SJCRH30 (cell line): ENCODE results near the gene TRAPPC14. TPM values are rescaled to one million over a fixed set of nuclear protein-coding genes. Genes with fewer than 3 reads are reported as not detected.

Source experiments
- DNase-seq, 2 experiments: peaks; one replicate each; pipeline ENCODE4 v3.0.0-alpha.2; 2015 to 2020
- H3K27ac ChIP-seq: fragments of 250-450 bp; sonication (Bioruptor Pico); 2 replicates; pipeline ENCODE4 v1.5.1; 2020; ENCODE audit warnings: mild to moderate bottlenecking, moderate library complexity
- H3K27me3 ChIP-seq: fragments of 250-450 bp; sonication (Bioruptor Pico); 2 replicates; pipeline ENCODE4 v1.5.1; 2020; ENCODE audit warnings: mild to moderate bottlenecking, moderate library complexity
- H3K36me3 ChIP-seq: fragments of 250-450 bp; sonication (Bioruptor Pico); 2 replicates; pipeline ENCODE4 v1.5.1; 2020; ENCODE audit warnings: mild to moderate bottlenecking, moderate library complexity
- H3K4me1 ChIP-seq: fragments of 250-450 bp; sonication (Bioruptor Pico); 2 replicates; pipeline ENCODE4 v1.5.1; 2020; ENCODE audit warnings: mild to moderate bottlenecking, moderate library complexity
- H3K4me3 ChIP-seq: fragments of 250-450 bp; sonication (Bioruptor Pico); 2 replicates; pipeline ENCODE4 v1.5.1; 2020; ENCODE audit warnings: mild to moderate bottlenecking, moderate library complexity
- H3K9me3 ChIP-seq: fragments of 250-450 bp; sonication (Bioruptor Pico); replicated peaks from 2 replicates; pipeline ENCODE4 v1.5.1; 2020; ENCODE audit warnings: mild to moderate bottlenecking, moderate library complexity
- total RNA-seq: library from RNA; depleted of rRNA; stranded (reverse); fragments of >200 nt; shearing (Covaris generic); gene quantifications from 2 replicates; pipeline ENCODE4 v1.2.3, GENCODE V29; 2014

TRAPPC14 gene
- total RNA-seq, 1 experiment from 2014 or later, result 15.4 TPM

DNA sequence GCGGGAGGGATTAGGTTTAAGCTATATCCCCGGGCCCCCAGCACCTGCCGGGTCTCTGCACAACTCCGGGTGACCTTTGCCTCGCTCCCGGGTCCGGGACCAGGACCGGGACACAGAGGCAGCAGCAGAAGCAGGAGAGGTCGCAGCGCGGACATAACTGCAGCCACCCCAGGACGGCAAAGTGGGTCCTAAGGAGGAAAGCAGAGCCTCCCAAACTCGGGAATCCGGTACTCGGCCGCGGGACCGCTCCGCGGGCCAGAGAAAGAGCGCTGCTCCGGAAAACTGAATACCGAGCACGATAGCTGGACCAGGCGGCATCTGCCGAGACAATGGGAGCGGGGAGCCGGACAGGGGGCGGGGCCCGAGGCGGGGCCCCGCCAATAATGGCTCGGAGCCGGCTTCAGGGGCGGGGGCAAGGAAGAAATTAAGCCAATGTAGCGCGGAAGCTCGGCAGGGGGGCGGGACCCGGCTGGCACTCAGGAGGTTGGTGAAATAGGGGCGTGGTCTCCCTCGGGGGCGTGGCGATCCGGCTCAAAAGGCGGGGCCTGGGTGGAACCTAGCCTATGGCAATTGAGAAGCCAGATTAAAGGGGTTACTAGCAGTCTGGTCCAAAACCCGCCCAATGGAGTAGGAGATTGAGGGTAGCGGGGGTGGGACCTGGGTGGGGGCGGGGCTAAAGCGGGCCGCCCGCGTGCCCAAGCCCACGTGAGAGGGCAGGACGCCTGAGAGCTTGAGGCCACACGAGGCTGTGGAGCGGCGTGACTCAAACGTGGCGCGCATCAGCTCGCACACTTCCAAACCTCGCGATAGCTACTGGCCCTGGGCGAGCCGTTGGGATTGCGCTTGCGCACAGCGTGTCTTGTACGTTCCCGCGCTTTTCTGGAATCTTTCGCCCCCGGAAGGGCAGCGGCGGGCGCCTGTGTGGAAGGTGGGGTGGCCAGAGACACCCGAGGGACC lies 18.8 kb upstream of the TRAPPC14 start, which contains the start of the genes GPC2 and STAG3:
Gene GPC2, minus strand, starts transcription at position 337 of the 957 bp plus-strand sequence. Its CDS starts 182 bp downstream, at position 155.
Gene STAG3, plus strand, starts transcription at position 874 of the 957 bp plus-strand sequence. CDS start 2,639 bp downstream, outside the sequence.
- H3K27ac ChIP-seq, result peak within 1 kb of the TSS; percentile 45

DNA sequence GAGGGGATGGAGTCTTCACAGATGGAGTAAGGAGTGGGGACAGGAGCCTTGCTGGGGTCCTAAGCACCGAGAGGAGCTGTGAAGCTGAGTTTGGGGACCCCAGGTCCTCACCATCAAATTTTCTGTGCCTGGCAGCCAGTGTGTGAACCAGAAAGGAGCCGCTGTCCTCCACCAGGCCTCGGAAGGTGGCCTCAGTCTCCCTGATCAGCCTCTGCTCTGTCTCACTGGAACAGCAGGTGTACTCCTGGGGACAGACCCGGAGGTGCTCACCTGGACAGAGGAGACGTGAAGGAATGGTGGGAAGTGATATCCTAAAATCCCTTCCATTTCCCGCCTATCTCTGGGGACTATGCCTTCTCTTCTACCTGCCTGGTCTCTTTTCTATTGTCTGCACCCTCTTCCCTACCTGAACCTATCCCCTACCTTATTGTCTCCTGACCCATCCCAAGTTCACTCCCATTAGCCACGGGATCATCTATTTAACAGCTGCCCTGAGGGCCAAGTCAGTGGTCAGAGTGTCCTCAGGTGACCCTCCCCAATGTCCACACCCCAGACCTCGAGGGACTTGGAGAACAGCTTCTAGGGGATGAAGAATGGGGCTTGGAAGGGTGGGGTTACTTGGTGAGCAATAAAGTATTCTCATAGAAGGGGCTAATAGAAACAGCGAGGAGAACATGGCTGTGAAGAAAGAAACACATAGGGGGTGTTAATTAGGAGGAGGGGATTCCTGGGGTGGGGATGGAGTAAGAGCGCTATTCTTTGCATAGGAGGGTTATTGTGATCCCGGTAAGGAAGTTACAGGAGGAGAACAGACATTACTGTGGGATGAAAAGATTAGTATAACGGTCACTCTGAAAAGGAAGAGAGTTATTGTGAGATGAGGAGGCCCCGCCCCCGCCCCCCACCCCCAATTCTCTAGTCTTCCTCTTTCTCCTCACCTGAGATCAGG lies 17.8 kb upstream of the TRAPPC14 start:
- peaks cover 8% of the 10 kb centered on the region for H3K36me3 ChIP-seq
- H3K27ac ChIP-seq, result peak overlapping the region; percentile 45
- H3K9me3 ChIP-seq, result no peaks in the 10 kb centered on the region
- H3K4me3 ChIP-seq, result peak overlapping the region; percentile 83
- no peaks in the 10 kb centered on the region for H3K27me3 ChIP-seq
- peak in 1 of 2 experiments; percentile 24 for DNase-seq
- H3K4me1 ChIP-seq, result 0 out of 2 replicates have a peak, but pooled peaks cover 3% of the 10 kb centered on the region

More for the DNA sequence above, 18.8 kb upstream of the TRAPPC14 start, which contains the start of the genes GPC2 and STAG3:
- no peaks in the 10 kb centered on the region for H3K27me3 ChIP-seq
- DNase-seq, result peak; percentile 99
- H3K4me1 ChIP-seq, result 0 out of 2 replicates have a peak, but pooled peaks cover 3% of the 10 kb centered on the region
- H3K36me3 ChIP-seq, result peaks cover 8% of the 10 kb centered on the region
- no peaks in the 10 kb centered on the region for H3K9me3 ChIP-seq
- H3K4me3 ChIP-seq, result peak within 1 kb of the TSS; percentile 83

DNA sequence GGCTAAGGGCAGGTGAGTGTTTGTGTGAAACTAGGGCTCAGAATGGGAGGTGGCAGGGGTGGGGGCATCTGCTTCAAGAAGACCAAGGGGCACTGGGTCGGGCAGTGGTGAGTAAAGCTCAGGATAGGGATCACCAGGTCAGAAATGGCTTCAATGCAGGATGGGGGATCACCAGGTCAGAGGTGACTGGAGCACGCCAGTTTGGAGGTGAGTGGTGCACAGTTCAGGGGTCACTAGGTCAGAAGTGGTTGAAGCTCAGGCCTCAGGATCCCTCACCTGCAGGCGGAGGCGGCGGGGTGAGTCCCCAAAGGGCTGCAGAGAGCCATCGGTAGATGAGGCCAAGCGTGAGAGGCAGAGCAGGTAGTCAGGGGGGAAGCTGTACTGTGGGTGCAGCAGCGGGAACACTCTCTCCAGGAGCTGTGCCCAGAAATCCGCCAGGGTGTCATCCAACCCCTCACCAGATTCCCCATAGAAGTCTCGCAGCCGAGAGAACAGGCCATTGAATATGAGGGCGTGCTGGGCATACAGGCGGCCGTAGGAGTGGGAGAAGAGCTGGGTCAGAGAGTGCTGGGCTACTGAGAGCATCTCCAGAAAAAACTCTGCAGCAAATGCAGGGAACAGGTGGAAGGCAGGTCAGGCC lies 16.9 kb upstream of the TRAPPC14 start:
- Histone ChIP-seq H3K4me3 (no peak overlapping the region), H3K27ac (no peak overlapping the region), H3K27me3 (no peaks in the 10 kb centered on the region), H3K4me1 (0 out of 2 replicates have a peak, but pooled peaks cover 3% of the 10 kb centered on the region), H3K36me3 (peaks cover 8% of the 10 kb centered on the region), H3K9me3 (no peaks in the 10 kb centered on the region)
- no peak for DNase-seq

DNA sequence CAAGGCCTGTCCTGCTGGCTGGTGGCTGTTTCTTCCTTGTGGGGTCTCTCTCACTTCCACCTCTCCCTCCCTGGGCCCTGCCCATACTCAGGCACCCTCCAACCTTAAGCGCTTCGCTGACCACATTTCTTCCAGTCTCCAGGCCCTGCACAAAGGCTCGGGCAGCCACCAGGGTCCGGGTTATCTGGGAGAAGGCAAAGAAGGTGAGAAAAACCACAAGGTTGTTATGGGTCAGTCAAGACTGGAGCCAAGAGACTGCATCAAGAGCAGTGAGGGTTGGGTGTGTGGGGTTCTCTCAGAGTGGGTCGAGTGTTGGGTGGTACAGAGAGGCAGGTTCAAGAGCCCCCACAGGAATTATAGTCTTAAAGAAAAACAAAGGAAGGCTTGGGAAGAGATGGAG lies 16.1 kb upstream of the TRAPPC14 start:
- DNase-seq, result no peak
- H3K4me3 ChIP-seq, result no peak overlapping the region
- no peaks in the 10 kb centered on the region for H3K9me3 ChIP-seq
- H3K27ac ChIP-seq, result no peak overlapping the region
- H3K4me1 ChIP-seq, result peaks cover 4% of the 10 kb centered on the region; the same call in 1 of the 2 replicates
- H3K27me3 ChIP-seq, result no peaks in the 10 kb centered on the region
- peaks cover 8% of the 10 kb centered on the region for H3K36me3 ChIP-seq

DNA sequence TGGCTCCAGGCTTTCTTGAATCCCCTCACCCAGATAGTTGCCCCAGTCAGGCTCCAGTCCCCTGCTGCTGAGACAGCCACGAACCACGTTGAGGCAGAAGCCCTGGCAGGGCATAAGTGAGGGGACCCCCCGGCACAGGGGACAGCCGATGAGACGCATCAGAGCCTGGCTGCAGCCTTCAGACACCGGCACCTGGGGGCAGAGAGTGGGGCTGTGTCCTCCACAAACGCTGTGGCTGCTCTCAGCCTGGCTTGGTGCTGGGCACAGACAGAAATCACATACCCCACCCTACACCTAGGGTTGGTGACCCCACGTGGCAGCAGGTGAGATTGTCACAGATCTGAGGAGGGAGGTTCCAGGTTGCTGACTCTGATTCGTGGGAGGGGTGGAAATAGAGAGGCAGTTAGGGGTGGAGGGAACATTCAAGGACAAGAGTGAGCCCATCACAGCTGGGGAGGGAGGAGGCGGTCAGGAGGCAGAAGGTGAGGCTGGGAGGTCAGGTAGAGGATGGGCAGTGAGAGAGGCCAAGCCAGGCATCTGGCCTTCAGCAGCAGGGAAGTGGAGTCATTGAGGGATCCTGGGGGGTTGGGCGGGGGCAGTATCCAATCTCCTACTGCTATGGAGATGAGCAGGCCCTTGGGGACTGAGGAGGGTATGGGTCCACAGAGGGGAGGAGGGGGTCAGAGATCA lies 15.4 kb upstream of the TRAPPC14 start:
- no peak for DNase-seq
- H3K9me3 ChIP-seq, result no peaks in the 10 kb centered on the region
- no peak overlapping the region for H3K27ac ChIP-seq
- H3K4me1 ChIP-seq, result peaks cover 8% of the 10 kb centered on the region; the same call in 1 of the 2 replicates
- no peak overlapping the region for H3K4me3 ChIP-seq
- peaks cover 8% of the 10 kb centered on the region for H3K36me3 ChIP-seq
- H3K27me3 ChIP-seq, result no peaks in the 10 kb centered on the region

DNA sequence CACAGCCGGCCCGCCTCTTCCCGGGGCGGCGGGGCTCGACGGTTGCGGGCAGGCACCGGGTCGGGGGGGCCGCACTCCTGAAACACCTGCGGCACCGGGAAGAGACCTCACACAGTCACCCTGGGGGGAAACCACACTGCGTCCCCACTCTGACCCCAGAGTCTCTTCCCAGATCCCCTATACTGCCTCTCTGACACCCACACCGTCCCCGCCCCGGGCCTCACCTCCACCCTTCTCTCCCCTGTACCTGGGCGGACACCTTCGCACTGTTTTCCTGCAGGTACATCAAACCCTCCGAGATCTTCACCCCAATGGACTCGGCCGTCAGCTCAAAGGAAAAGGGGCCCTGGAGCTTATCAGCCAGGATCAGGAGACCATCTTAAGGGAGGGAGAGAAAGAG lies 13.3 kb upstream of the TRAPPC14 start:
- Histone ChIP-seq H3K27me3 (no peaks in the 10 kb centered on the region), H3K4me1 (peaks cover 16% of the 10 kb centered on the region), H3K9me3 (no peaks in the 10 kb centered on the region), H3K27ac (no peak overlapping the region), H3K4me3 (no peak overlapping the region), H3K36me3 (peaks cover 8% of the 10 kb centered on the region)
- no peak for DNase-seq

DNA sequence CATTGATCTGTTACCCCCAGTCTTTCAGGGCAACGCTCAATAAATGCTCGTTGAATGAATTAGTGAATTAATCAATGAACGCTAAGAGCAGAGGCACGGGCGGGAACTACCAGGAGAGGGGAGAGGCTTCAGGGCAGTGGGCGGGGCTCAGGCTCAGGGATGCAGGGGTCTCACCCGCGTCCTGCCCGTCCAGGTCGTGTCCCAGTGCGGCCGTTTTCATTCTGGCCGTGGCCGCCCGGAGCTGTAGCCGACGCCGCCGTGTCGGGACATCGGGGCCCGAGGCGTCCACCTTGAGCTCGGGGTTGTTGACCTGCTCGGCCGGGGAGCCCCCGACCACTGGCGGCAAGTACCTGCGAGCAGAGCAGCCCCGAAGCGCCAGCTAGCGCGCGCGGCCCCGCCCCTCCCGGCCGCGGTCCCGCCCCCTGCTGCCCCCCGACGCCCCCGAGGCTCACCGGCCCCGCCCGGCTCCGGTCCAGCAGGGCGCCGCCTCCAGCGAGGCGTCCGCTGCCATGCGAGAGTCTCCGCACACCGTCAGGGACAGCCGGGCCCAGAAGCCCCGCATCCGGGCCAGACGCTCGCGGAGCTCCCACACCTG lies 12.7 kb upstream of the TRAPPC14 start:
- H3K27me3 ChIP-seq, result no peaks in the 10 kb centered on the region
- H3K4me1 ChIP-seq, result peaks cover 13% of the 10 kb centered on the region
- no peak overlapping the region for H3K27ac ChIP-seq
- no peak overlapping the region for H3K4me3 ChIP-seq
- no peak for DNase-seq
- peaks cover 8% of the 10 kb centered on the region for H3K36me3 ChIP-seq
- no peaks in the 10 kb centered on the region for H3K9me3 ChIP-seq

DNA sequence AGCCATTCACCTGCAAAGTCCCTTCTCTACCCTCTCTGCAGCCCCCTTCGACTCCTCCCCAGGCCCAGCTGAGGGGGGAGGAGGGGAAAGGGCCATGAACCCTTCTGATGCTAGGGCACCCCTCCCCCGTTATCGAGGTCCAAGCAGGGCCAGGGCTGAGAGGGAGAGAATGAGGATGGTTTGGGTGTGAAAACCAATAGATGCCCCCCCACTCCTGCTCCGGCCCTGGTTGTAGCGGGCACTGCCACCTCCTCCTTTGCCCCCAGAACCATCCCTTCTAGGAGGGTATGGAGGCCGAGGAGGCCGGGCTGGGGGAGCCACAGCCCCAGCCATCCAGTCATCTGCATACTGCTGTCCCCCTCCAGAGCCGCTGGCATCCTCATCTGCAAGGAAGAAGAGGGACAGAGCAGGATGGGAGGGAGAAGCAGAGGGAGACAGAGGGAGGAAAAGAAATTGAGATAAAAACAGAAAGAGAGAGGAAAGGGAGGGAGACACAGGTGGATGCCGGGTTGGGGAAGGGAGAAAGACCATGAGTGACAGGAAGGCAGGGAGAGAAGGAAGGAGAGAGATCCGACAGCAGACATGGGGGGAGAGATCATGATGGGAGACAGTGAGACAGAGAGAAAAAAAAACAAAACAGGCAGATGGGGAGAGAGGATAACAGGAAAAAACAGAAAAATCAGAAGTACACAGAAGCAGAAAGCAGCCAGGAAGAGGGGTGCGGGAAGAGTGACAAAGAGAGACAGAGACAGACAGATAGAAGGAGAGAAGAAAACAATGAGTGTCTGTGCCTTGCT lies 11.8 kb upstream of the TRAPPC14 start:
- no peaks in the 10 kb centered on the region for H3K27me3 ChIP-seq
- DNase-seq, result no peak
- no peaks in the 10 kb centered on the region for H3K9me3 ChIP-seq
- H3K4me3 ChIP-seq, result no peak overlapping the region
- peaks cover 13% of the 10 kb centered on the region for H3K4me1 ChIP-seq
- no peak overlapping the region for H3K27ac ChIP-seq
- peaks cover 8% of the 10 kb centered on the region for H3K36me3 ChIP-seq

DNA sequence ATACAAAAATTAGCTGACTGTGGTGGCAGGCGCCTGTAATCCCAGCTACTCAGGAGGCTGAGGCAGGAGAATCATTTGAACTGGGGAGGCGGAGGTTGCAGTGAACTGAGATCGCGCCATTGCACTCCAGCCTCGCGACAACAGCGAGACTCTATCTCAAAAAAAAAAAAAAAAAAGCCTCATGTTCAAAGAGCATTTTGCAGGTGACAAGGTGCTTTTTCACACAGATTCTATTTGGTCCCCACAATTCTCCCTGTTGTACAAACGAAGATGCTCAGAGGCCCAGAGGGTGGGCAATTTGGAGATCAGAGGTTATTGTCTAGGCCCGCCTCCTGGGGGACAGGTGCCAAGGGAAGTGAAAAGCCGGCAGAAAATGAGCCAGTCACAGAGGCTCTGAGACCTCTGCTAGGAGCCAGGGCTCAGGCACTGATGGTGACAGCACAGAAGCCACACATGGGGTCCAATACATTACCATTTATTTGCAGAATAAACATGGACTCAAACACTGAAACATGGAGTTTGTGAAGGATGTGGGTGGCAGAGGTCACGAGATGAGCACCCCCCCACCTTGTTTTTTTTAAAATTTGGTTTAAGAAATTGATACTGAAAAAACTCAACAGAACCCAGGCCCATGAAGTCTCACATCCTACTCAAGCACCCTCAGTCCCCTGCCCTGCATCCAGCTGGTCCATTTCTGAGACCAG lies 10.8 kb upstream of the TRAPPC14 start:
- peak in 1 of 2 experiments; percentile 53 for DNase-seq
- H3K9me3 ChIP-seq, result no peaks in the 10 kb centered on the region
- peaks cover under 1% of the 10 kb centered on the region for H3K36me3 ChIP-seq
- no peaks in the 10 kb centered on the region for H3K27me3 ChIP-seq
- H3K4me3 ChIP-seq, result peak overlapping the region; percentile 55
- H3K27ac ChIP-seq, result peak overlapping the region; percentile 63
- H3K4me1 ChIP-seq, result peaks cover 13% of the 10 kb centered on the region

DNA sequence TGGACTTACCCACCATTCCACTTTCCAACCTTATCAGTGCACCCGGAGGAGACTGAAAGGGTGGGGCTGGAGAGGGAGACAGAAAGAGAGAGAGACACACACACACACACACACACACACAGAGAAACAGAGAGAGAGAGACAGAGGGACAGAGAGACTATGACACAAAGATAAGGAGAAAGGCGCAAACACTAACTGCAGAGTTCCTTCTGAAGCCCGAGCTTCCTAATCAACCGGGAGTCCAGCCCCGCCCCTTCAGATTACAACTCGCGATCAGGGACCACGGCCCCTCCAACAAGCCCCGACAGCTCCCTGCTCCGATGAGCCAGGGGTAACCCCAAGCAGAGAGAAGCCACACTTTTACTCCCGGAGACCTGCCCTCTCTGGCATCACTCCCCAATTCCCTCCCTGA lies 9.4 kb upstream of the TRAPPC14 start:
- Histone ChIP-seq H3K27ac (peak overlapping the region; percentile 63), H3K4me1 (peaks cover 13% of the 10 kb centered on the region), H3K27me3 (no peaks in the 10 kb centered on the region), H3K36me3 (no peaks in the 10 kb centered on the region), H3K9me3 (no peaks in the 10 kb centered on the region), H3K4me3 (peak overlapping the region; percentile 55)
- DNase-seq, result peak in 1 of 2 experiments; percentile 45

DNA sequence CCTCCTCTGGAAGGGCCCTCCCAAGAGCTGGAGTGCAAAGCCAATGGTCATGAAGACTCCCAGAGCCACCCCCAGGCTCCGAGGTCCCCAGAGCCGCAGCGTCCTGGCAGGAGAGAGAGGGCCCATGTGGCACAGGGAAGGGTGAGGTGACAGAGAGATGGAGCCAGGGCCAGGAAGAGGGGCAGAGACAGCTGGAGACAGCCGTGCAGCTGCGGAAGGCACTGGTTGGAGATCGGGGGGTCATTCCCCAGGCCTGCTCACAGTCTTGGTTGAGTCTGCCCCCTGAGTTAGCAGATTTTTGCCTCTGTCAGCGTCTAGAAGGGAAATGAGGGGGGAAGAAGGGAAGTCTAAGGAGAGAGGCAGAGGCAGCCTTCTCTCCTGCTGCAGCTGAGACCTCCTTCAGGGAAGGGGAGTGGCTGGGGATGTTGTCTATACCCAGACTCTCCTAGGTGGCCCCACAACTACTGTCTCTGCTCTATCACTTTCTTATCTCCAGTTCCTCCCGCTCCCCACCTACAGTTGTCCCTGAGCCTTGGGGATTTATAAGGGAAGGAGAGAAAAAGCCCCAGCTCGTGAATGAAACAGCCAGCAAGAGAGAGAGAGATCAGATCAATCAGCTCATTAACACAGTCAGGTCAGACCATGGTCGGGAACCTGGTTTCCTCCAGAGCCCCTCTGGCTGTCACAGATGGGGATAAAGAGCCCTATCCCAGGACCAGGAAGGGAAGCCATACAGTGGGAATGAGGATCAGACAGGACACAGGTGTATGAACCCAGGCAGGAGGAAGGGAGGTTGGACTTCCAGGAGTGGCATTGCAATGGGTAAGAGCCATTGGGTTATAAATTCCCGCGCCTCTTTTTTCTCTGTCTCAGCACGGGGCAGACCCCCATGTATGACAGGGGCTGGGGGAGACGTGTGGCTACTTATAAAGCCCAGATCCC lies 8.7 kb upstream of the TRAPPC14 start:
- Histone ChIP-seq H3K9me3 (no peaks in the 10 kb centered on the region), H3K27me3 (no peaks in the 10 kb centered on the region), H3K4me1 (peaks cover 13% of the 10 kb centered on the region), H3K4me3 (peak overlapping the region; percentile 55), H3K36me3 (no peaks in the 10 kb centered on the region), H3K27ac (no peak overlapping the region)
- peak; percentile 52 to 62 for DNase-seq
